VCaP (cell line): ENCODE data around the gene CA5B.

Experiments
- H3K27ac ChIP-seq: fragments of 450-650 bp; 2 replicates; pipeline ENCODE4 v1.5.1; 2017
- TF ChIP-seq, protein P1 (sequence below): fragments of 450-650 bp; conservative IDR thresholded peaks from 2 replicates; pipeline ENCODE4 v1.5.1; 2017; ENCODE audit warnings: mild to moderate bottlenecking, moderate library complexity

The CA5B gene

DNA sequence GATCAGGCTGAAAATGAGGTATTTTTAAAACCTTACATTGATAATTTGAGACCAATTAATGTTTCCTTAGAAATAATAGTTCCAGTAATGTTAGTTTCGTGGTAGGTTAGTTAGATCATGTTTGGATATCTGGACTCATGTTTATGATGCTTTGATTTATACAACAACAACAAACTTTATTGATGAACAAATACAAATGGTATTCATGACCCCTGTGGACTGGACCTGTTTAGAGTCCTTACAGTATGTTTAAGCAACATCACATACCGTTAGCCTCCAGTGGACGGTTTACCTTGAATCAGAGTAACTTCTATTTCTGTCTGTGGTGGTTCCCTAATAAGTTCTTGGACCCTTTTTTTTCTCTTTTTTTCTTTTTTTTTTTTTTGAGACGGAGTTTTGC is 70.2 kb downstream of the CA5B start:
- TF ChIP-seq, protein P1, sequence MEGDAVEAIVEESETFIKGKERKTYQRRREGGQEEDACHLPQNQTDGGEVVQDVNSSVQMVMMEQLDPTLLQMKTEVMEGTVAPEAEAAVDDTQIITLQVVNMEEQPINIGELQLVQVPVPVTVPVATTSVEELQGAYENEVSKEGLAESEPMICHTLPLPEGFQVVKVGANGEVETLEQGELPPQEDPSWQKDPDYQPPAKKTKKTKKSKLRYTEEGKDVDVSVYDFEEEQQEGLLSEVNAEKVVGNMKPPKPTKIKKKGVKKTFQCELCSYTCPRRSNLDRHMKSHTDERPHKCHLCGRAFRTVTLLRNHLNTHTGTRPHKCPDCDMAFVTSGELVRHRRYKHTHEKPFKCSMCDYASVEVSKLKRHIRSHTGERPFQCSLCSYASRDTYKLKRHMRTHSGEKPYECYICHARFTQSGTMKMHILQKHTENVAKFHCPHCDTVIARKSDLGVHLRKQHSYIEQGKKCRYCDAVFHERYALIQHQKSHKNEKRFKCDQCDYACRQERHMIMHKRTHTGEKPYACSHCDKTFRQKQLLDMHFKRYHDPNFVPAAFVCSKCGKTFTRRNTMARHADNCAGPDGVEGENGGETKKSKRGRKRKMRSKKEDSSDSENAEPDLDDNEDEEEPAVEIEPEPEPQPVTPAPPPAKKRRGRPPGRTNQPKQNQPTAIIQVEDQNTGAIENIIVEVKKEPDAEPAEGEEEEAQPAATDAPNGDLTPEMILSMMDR = no peak
- no peak overlapping the region for H3K27ac ChIP-seq

DNA sequence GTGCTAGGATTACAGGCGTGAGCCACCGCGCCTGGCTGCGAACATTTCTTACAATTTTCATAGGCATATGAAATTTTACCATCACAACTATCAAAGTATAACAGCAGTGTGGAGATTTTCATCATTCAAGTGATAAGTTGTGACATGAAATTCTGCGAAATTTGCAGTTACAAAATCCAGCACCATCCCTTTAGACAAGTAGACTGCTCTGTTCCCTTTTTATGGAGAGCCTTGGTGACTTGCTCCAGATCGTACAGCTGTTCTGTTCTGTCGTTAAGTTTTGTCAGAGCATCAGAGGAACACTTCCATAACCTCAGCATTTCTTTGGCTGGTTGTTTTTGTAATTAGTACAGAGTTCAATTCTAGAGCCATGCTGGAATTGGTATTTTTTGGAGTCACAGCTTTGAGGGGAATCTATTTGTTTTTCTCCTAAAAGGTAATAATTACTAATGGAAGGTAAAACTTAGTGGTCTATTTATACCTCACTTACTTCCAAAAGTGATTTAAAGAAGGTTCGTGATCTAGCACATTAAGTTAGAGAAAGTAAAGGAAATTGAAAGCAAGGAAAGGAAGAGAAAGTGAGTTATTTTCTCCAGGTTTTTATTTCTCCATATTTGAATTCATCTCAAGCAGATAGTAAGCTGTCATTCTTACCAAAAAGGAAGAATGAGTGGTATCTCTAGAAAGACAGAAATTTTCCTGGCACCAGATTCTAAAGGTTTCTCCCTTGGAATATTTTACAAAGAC is 74.3 kb downstream of the CA5B start:
- TF ChIP-seq, protein P1 = no peak

DNA sequence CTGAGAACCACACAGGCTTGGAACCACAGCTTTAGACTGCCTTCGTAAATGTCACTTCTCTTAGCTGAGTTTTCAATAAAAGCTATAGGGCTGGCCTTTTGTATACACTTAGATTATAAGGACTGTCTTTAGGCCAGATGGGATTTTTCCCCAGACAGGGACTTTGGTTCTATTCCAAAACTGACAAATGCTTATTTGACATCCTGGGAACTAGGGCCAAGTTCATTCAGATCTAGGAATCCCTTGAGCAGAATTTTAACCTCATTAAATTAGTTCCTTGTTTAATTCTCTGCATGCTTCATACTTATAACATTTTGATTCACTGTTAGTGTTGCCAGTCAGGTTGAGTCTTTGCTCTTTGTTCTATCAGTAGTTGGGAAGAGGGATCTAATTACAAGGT is 75.3 kb downstream of the CA5B start:
- H3K27ac ChIP-seq = peak overlapping the region; percentile 40; the same call in 1 of the 2 replicates
- TF ChIP-seq, protein P1 = no peak

More for the DNA sequence above, 74.3 kb downstream of the CA5B start:
- no peak overlapping the region; the same call in 1 of the 2 replicates for H3K27ac ChIP-seq

DNA sequence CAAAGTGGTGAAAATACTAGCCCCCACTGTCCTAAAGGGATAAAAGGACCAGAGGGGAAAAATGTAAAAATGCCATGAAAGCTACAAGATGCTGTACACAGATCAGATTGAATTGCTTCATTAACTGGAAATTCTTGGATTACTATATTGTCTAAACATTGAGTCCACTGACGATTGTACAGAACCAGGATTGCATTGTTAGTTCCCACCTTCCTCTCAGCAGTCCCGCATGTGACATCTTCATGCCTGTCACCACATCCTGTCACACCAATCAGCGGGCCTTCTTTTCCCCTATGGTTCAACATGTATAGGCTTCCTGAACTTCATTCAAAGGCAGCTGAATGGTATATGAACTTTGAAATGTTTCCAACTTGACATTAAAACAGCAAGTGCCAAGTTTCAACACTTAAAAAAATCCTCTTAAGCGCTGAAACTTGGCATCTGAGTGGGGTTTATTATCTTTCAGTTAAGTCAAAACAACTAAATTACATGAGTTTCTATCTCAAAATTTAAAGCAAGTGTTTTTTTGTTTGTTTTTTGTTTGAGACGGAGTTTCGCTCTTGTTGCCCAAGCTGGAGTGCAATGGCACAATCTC is 76.8 kb downstream of the CA5B start:
- TF ChIP-seq, protein P1 = no peak
- no peak overlapping the region for H3K27ac ChIP-seq

DNA sequence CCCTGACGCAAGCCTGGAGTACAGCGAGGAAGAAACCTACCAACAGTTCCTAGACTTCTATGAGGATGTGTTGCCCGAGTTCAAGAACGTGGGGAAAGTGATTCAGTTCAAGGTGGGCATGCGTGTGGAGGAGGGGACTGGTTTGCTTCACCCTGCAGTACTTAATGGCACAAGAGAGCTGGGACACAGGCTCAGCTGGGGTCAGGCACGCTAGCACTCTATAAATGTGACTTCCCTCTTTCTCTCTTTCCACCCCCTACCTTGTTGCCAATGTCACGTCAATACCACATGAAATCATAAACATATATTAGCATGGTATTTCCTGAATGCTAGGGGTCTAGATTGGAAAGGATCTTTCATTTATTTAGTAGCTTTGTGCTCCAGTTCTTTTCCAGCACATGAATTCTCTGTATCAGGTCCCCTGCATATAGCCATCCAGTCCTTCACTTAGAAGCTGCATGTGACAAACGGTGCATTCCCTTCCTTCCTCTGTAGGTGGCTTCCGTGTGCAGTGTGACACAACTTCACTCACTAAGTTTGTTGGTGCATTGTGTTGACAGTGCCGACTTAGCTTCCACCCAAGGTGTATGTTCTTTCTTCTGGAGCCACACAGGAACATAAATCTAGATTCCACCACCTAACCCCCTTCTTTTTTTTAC is 77.8 kb downstream of the CA5B start:
- H3K27ac ChIP-seq = no peak overlapping the region

DNA sequence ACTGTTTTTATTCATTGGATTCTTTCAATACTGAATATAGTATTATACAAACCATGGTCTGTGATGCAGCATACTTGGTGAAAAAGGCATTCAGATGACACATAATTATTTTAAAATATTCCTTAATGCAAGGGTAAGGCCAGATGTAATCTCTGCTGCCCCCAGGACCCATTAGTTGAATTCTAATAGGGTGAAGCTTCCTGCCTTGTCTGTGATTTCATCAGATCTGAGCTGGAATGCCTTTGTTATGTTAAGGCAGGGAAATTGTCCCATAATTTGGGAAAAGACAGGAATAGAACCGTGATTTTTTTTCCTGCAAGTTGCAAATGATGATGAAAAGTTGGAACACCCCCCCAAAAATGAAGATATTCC is 78.4 kb downstream of the CA5B start:
- TF ChIP-seq, protein P1 = no peak; the same call in 1 of the 2 replicates
- no peak overlapping the region for H3K27ac ChIP-seq

More for the DNA sequence above, 77.8 kb downstream of the CA5B start:
- TF ChIP-seq, protein P1 = peak; percentile 61

DNA sequence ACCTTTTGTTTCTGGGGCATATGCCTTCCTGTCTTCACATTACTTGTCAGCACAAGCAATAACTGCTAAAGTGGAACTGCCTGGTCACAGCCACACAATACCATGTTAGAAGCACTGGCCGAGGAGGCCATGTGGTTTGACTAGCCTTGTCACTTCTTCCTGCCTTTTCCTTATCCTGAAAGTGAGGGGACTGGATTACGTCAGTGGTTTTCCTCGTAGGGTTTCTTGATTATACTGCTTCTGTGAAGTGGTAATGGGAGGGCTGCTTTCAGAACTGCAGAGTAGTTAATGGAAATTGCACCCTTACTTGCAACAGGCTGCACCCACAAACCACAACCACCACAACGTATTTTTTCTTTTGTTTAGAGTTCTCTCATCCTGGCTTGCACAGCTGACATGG is 78.8 kb downstream of the CA5B start:
- H3K27ac ChIP-seq = no peak overlapping the region
- TF ChIP-seq, protein P1 = no peak
